ENCODE data around the gene CEL.
"Not testable (repeated sequence)": the region's sequence is repeated elsewhere in the genome, so short reads cannot be mapped to it uniquely, and the experiment has no call there.

Gene CEL

GRCh38 chr9:133087429-133088145 lies 25.8 kb downstream of the CEL start:
- DNase-seq, result no peak

- DNase-seq, result no peak
Measured at GRCh38 chr9:133088146-133088750, 26.5 kb downstream of the CEL start.

- DNase-seq, result no peak
Measured at GRCh38 chr9:133088756-133089155, 27.0 kb downstream of the CEL start.

- DNase-seq, result peak; percentile 30
Measured at GRCh38 chr9:133089271-133089671, 27.5 kb downstream of the CEL start.

- no peak for DNase-seq
Measured at GRCh38 chr9:133090187-133090586, 28.4 kb downstream of the CEL start.

- DNase-seq, result no peak
Measured at GRCh38 chr9:133090752-133091385, 29.1 kb downstream of the CEL start.

- DNase-seq, result not testable (repeated sequence)
Measured at GRCh38 chr9:133094351-133094750, 32.6 kb downstream of the CEL start.

- DNase-seq, result no peak
Measured at GRCh38 chr9:133094842-133095393, 33.1 kb downstream of the CEL start.

GRCh38 chr9:133098104-133098754 lies 36.4 kb downstream of the CEL start:
- DNase-seq, result no peak

- no peak for DNase-seq
Measured at GRCh38 chr9:133098871-133099270, 37.1 kb downstream of the CEL start.

GRCh38 chr9:133099726-133100505 lies 38.1 kb downstream of the CEL start:
- DNase-seq, result no peak

- no peak for DNase-seq
Measured at GRCh38 chr9:133100506-133101355, 39.0 kb downstream of the CEL start.

- DNase-seq, result no peak
Measured at GRCh38 chr9:133101356-133102189, 39.8 kb downstream of the CEL start.

GRCh38 chr9:133102190-133103021 lies 40.6 kb downstream of the CEL start:
- no peak for DNase-seq

GRCh38 chr9:133103183-133103986 lies 41.6 kb downstream of the CEL start:
- DNase-seq, result no peak

- no peak for DNase-seq
Measured at GRCh38 chr9:133103987-133104505, 42.3 kb downstream of the CEL start.

- no peak for DNase-seq
Measured at GRCh38 chr9:133104718-133105460, 43.1 kb downstream of the CEL start.

GRCh38 chr9:133105461-133105770 lies 43.6 kb downstream of the CEL start:
- no peak for DNase-seq

Measured in NCI-H1436 treated with DMSO at 0.1 percent for 48 hours (cell line).